CD4-positive, alpha-beta T cell treated with Interleukin-12 subunit alpha and Interleukin-12 subunit beta, for 1 hour (primary cell): ENCODE data around the gene CEBPZOS.
A peak's percentile ranks its signal among the peaks of the same experiment; 100 is the strongest.

Experiments
- DNase-seq: peaks from one replicate; pipeline ENCODE4 v3.0.0-alpha.2; 2020

The CEBPZOS gene

DNA sequence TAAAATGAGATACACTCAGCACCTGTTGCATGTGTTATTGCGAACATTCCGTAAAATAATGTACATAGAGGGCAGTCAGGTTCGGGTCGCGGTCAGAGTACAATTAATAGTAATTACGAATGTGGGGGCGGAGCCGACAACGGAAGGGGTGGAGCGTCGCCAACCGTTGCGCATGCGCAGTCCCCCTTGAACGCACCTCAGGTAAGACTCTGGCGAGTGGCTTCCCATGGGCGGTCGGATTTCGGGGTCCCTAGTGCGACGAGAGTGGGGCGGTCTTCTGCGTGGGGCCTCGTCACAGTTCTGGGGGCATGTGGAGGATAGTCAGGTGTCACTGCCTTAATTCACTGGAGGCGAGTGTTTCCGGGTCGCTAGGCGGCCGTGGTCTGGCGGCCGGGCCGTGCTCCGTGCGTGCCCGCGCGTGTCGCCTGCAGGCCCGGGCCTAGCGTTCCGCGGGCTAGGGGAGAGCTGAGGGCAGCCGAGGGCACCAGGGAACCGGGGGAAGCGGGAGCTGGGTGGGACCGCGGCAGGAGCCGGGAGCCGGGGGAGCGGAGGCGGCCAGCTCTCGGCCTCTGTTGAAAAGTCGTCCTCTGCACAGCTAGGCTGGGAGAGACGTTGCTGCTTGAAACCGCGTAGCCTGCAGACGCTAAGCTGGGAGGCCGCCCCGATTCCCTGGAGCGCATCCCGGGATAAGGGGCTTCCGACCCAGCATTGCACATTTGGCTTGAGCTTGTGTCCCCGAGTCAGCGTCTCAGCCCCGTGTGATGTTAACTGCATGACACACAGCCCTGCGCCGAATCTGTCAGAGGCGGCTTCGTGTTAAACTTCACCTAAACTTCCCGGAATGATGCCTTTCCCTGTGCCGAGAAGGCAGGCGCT, at the start of gene CEBPZOS:
Gene CEBPZOS (plus strand): TSS at position 177 of the 876 bp plus-strand sequence. CDS start 3,209 bp downstream, outside the sequence.
- peak; percentile 94 for DNase-seq

DNA sequence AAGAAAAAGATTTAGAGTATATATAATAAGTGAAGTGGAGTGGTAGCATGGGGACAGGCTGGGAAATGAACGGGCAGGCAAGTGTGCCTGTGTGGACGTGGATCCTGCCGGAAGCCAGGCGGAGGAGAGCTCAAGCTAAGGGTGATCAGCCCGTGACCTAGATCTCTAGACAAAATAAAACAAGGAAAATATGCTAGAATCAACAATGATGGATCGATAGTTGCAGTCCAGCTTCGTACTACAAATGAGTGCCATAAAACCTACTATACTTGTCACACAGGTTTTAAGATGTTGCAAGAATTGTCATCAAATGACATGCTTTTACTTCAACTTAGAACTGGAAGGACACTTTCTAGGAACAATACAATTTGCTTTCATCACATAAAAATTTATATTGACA, 48.0 kb upstream of the CEBPZOS start:
- no peak for DNase-seq

- peak; percentile 50 for DNase-seq
These were observed 46.5 kb upstream of the CEBPZOS start for GRCh38 chr2:37149626-37150322.

GRCh38 chr2:37153224-37153623, 43.1 kb upstream of the CEBPZOS start:
- no peak for DNase-seq

- no peak for DNase-seq
These were observed 41.5 kb upstream of the CEBPZOS start for GRCh38 chr2:37154785-37155184.

GRCh38 chr2:37156071-37156856, 40.0 kb upstream of the CEBPZOS start:
- no peak for DNase-seq

DNA sequence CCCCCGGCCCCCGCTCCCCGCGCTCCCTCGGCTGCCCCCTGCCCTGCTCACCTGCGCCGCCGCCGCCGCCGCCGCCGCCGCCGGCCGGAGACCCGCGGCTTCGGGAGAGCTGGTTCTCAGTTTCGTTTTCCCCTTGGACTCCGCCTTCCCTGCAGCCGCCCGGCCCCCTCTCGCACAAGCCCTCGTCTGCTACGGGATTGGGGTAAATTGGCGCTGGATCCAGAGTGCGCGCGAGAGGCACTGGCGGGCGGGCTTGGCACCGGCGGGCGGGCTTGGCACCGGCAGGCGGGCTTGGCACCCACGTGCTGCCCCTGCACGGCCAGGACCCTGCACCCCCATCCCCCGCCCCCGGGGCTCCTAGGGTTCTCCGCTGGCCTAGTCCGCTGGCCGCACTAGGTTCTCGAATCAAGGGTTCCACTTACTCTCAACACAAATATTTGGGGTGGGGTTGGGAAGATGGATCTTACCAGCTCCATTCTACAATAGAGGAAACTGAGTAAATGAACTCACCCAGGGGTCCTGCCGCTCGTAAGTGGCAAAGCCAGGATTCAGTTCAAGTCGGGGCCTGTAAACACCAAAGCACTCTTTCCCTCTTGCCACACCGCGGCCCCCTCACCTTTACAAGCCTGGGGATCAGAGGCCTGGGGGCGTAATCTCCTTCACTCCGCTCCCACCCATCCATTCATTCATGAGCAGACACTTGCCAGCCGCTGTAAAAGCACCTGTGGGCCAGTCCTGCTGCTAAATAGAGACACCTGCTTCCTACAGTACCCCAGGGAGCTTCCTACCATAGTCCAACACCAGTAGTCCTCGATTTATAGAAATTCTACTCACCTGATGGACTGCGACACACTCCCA, 39.2 kb upstream of the CEBPZOS start, which contains the start of gene EIF2AK2:
Gene EIF2AK2 (minus strand): TSS at position 124 of the 858 bp plus-strand sequence. CDS start 9,174 bp downstream, outside the sequence.
- peak; percentile 84 for DNase-seq

DNA sequence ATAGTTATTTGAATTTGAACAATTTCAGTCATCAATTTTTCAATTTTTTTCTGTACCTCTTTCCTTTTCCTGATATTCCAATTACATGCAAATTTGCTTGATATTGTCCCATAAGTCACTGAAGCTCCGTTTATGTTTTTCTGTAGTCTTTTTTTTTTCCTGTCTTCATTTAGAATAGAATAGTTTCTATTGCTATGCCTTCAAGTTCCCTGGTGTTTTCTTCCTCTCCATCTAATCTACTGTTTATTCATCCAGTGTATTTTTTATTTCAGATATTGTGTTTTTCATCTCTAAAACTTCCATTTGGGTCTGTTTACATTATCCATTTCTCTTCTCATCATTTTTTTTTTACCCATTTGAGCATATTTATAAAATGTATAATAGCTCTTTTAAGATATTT, 31.5 kb upstream of the CEBPZOS start:
- no peak for DNase-seq

GRCh38 chr2:37167636-37168180, 28.6 kb upstream of the CEBPZOS start:
- no peak for DNase-seq

DNA sequence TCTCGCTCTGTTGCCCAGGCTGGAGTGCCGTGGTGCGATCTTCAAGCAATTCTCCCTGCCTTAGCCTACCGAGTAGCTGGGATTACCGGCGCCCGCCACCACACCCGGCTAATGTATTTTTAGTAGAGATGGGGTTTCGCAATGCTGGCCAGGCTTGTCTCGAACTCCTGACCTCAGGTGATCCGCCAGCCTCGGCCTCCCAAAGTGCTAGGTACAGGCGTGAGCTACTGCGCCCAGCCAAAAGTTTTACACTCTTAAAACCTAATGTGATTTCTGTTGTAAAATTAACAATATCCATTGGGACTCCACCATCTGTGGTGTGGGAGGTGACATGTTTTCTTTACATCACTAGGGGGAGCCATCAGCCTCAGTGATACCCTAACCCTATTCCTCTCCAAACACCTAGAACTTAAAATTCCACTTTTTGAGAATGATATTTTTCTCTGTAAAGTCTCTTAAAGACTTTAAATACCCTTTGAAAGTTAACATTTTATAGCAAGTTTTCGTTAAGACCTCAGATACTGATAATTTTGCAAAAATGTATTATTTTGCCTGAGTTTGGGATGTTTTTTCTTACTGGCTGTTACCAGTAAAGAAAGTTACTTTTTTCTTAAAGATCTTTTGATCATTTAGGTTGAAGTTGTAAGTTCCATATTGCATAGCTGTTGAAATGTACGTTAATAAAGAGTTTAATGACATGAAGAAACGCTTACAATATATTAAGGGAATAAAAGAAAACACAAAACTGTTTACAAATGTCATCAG, 27.9 kb upstream of the CEBPZOS start:
- DNase-seq = peak; percentile 52

DNA sequence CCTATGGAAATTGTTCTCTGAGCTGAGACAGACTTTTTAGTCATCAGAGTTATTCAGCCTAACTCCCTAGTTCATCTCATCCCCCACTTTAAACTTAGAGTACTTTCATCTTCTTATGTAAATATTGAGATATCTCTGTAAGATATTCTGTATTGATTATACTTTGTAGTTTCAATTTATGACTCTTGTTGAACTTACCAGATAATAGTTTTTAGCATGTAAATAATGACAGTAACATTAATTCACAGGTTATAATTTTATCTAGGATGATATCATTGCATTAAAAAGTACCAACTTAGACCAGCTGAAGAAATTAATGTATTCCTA, 24.7 kb upstream of the CEBPZOS start:
- no peak for DNase-seq

DNA sequence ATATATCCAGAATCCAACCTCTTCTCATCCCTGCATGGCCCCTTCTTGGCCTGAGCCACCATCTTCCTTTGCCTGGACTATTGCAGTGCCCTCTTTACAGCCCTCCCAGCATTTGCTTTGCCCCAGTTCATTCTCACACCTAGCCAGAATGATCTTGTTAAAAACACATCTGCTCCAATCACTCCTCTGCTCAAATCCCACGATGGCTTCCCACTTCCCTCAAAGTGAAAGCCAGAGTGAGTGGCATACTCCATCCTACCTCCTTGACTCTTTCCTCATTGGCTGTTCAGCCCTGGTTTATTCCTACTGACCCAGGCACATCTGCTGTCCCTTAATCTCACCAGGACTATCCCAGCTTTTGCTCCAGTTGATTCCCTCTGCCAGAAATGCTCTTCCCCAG, 22.6 kb upstream of the CEBPZOS start:
- DNase-seq = no peak

DNA sequence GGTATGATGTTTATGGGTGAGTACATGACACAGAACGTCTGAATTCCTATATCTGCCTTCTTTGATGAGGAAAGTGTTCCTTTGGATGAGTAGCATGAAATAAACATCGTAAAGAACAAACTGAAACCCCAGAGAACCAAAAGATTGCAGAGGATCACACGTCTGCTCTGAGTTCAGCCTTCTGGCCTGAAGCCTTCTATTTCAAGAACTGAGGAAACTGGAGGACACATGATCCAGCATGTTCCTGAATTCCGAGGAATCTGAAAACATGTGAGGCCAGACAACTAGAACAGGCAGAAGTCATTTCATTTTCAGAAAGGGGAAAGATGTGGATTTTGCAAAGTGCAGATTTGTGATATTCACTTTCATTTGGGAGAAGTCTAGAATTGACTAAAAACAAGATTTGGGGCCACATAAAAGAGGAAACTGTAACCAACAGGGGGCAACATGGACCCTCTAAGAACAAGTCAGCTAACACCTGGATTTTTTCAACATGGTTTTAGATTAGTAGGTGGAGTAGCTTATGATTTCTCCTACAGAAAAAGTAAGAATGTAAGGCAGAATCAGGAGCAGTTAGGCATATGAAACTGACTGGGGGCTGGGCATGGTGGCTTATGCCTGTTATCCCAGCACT, 16.2 kb upstream of the CEBPZOS start:
- DNase-seq = no peak

GRCh38 chr2:37180640-37181039, 15.7 kb upstream of the CEBPZOS start:
- DNase-seq = no peak

GRCh38 chr2:37181726-37182684, 14.3 kb upstream of the CEBPZOS start:
- DNase-seq = no peak

GRCh38 chr2:37188570-37188969, 7.7 kb upstream of the CEBPZOS start, which contains the start of gene SULT6B1:
Gene SULT6B1 (minus strand): TSS chr2:37188670. CDS start chr2:37188640, 30 bp downstream.
- DNase-seq = no peak

- DNase-seq = no peak
These were observed 6.7 kb upstream of the CEBPZOS start for GRCh38 chr2:37189452-37190153.

- no peak for DNase-seq
These were observed 6.0 kb upstream of the CEBPZOS start for GRCh38 chr2:37190290-37190689.

- no peak for DNase-seq
These were observed 5.0 kb upstream of the CEBPZOS start for GRCh38 chr2:37191253-37191652.
